SJCRH30 (cell line): ENCODE data around the gene MCM3AP. TPM values are rescaled to one million over a fixed set of nuclear protein-coding genes. Genes with fewer than 3 reads are reported as not detected.
"Not testable (repeated sequence)": the region's sequence is repeated elsewhere in the genome, so short reads cannot be mapped to it uniquely, and the experiment has no call there.

Experiments
- DNase-seq, 2 experiments: peaks; one replicate each; pipeline ENCODE4 v3.0.0-alpha.2; 2015 to 2020
- H3K27ac ChIP-seq: fragments of 250-450 bp; sonication (Bioruptor Pico); 2 replicates; pipeline ENCODE4 v1.5.1; 2020; ENCODE audit warnings: mild to moderate bottlenecking, moderate library complexity
- H3K27me3 ChIP-seq: fragments of 250-450 bp; sonication (Bioruptor Pico); 2 replicates; pipeline ENCODE4 v1.5.1; 2020; ENCODE audit warnings: mild to moderate bottlenecking, moderate library complexity
- H3K36me3 ChIP-seq: fragments of 250-450 bp; sonication (Bioruptor Pico); 2 replicates; pipeline ENCODE4 v1.5.1; 2020; ENCODE audit warnings: mild to moderate bottlenecking, moderate library complexity
- H3K4me1 ChIP-seq: fragments of 250-450 bp; sonication (Bioruptor Pico); 2 replicates; pipeline ENCODE4 v1.5.1; 2020; ENCODE audit warnings: mild to moderate bottlenecking, moderate library complexity
- H3K4me3 ChIP-seq: fragments of 250-450 bp; sonication (Bioruptor Pico); 2 replicates; pipeline ENCODE4 v1.5.1; 2020; ENCODE audit warnings: mild to moderate bottlenecking, moderate library complexity
- H3K9me3 ChIP-seq: fragments of 250-450 bp; sonication (Bioruptor Pico); replicated peaks from 2 replicates; pipeline ENCODE4 v1.5.1; 2020; ENCODE audit warnings: mild to moderate bottlenecking, moderate library complexity
- total RNA-seq: library from RNA; depleted of rRNA; stranded (reverse); fragments of >200 nt; shearing (Covaris generic); gene quantifications from 2 replicates; pipeline ENCODE4 v1.2.3, GENCODE V29; 2014

Gene MCM3AP
- total RNA-seq, 1 experiment from 2014 or later, result 49.2 TPM

- Histone ChIP-seq H3K9me3 (no peaks in the 10 kb centered on the region), H3K4me3 (peak overlapping the region; percentile 97)
Measured at GRCh38 chr21:46226920-46227599, 58.4 kb downstream of the MCM3AP start.

GRCh38 chr21:46226146-46226545, 59.3 kb downstream of the MCM3AP start:
- H3K27me3 ChIP-seq, result no peaks in the 10 kb centered on the region
- H3K27ac ChIP-seq, result no peak overlapping the region
- peaks cover 8% of the 10 kb centered on the region; the same call in 1 of the 2 replicates for H3K36me3 ChIP-seq
- no peaks in the 10 kb centered on the region for H3K9me3 ChIP-seq
- no peak for DNase-seq
- peaks cover 8% of the 10 kb centered on the region for H3K4me1 ChIP-seq
- no peak overlapping the region for H3K4me3 ChIP-seq

More at GRCh38 chr21:46226920-46227599, 58.4 kb downstream of the MCM3AP start:
- DNase-seq, result peak in 1 of 2 experiments; percentile 35
- Histone ChIP-seq H3K27ac (no peak overlapping the region), H3K27me3 (no peaks in the 10 kb centered on the region), H3K36me3 (peaks cover 16% of the 10 kb centered on the region), H3K4me1 (peaks cover 8% of the 10 kb centered on the region)

GRCh38 chr21:46223661-46224060, 61.8 kb downstream of the MCM3AP start:
- not testable (repeated sequence) for DNase-seq, H3K9me3 ChIP-seq, H3K4me1 ChIP-seq, H3K4me3 ChIP-seq, H3K36me3 ChIP-seq, H3K27me3 ChIP-seq, H3K27ac ChIP-seq

GRCh38 chr21:46223217-46223616, 62.2 kb downstream of the MCM3AP start:
- H3K9me3 ChIP-seq, result no peaks in the 10 kb centered on the region
- no peak overlapping the region for H3K27ac ChIP-seq
- no peaks in the 10 kb centered on the region for H3K27me3 ChIP-seq
- H3K36me3 ChIP-seq, result 0 out of 2 replicates have a peak, but pooled peaks cover 5% of the 10 kb centered on the region
- H3K4me1 ChIP-seq, result peaks cover 8% of the 10 kb centered on the region; the same call in 1 of the 2 replicates
- DNase-seq, result no peak
- no peak overlapping the region for H3K4me3 ChIP-seq

GRCh38 chr21:46222436-46223116, 62.8 kb downstream of the MCM3AP start:
- Histone ChIP-seq H3K27ac (no peak overlapping the region), H3K4me3 (no peak overlapping the region), H3K27me3 (no peaks in the 10 kb centered on the region), H3K9me3 (no peaks in the 10 kb centered on the region), H3K4me1 (peaks cover 8% of the 10 kb centered on the region; the same call in 1 of the 2 replicates), H3K36me3 (0 out of 2 replicates have a peak, but pooled peaks cover 5% of the 10 kb centered on the region)
- DNase-seq, result no peak

- 0 out of 2 replicates have a peak, but pooled peaks cover 5% of the 10 kb centered on the region for H3K36me3 ChIP-seq
- 0 out of 2 replicates have a peak, but pooled peaks cover 2% of the 10 kb centered on the region for H3K4me1 ChIP-seq
- no peak overlapping the region for H3K4me3 ChIP-seq
- DNase-seq, result no peak
- no peaks in the 10 kb centered on the region for H3K9me3 ChIP-seq
- H3K27ac ChIP-seq, result no peak overlapping the region
- H3K27me3 ChIP-seq, result no peaks in the 10 kb centered on the region
Measured at GRCh38 chr21:46221664-46222435, 63.6 kb downstream of the MCM3AP start.

- Histone ChIP-seq H3K27me3 (no peaks in the 10 kb centered on the region), H3K4me3 (no peak overlapping the region), H3K36me3 (0 out of 2 replicates have a peak, but pooled peaks cover 5% of the 10 kb centered on the region), H3K27ac (no peak overlapping the region), H3K9me3 (no peaks in the 10 kb centered on the region), H3K4me1 (no peaks in the 10 kb centered on the region)
- DNase-seq, result no peak
Measured at GRCh38 chr21:46220847-46221246, 64.6 kb downstream of the MCM3AP start.

- Histone ChIP-seq H3K27me3 (no peaks in the 10 kb centered on the region), H3K27ac (no peak overlapping the region), H3K9me3 (no peaks in the 10 kb centered on the region), H3K4me1 (no peaks in the 10 kb centered on the region), H3K36me3 (0 out of 2 replicates have a peak, but pooled peaks cover 5% of the 10 kb centered on the region), H3K4me3 (no peak overlapping the region)
- DNase-seq, result no peak
Measured at GRCh38 chr21:46220275-46220810, 65.1 kb downstream of the MCM3AP start.

- no peak overlapping the region for H3K4me3 ChIP-seq
- no peaks in the 10 kb centered on the region for H3K4me1 ChIP-seq
- no peak for DNase-seq
- H3K9me3 ChIP-seq, result no peaks in the 10 kb centered on the region
- H3K27ac ChIP-seq, result no peak overlapping the region
- no peaks in the 10 kb centered on the region for H3K27me3 ChIP-seq
- 0 out of 2 replicates have a peak, but pooled peaks cover 5% of the 10 kb centered on the region for H3K36me3 ChIP-seq
Measured at GRCh38 chr21:46219591-46220239, 65.7 kb downstream of the MCM3AP start.

GRCh38 chr21:46218906-46219590, 66.4 kb downstream of the MCM3AP start:
- Histone ChIP-seq H3K9me3 (no peaks in the 10 kb centered on the region), H3K27ac (no peak overlapping the region), H3K4me1 (no peaks in the 10 kb centered on the region), H3K36me3 (0 out of 2 replicates have a peak, but pooled peaks cover 5% of the 10 kb centered on the region), H3K27me3 (no peaks in the 10 kb centered on the region), H3K4me3 (no peak overlapping the region)
- no peak for DNase-seq

GRCh38 chr21:46217511-46218196, 67.8 kb downstream of the MCM3AP start:
- DNase-seq, result no peak
- Histone ChIP-seq H3K36me3 (0 out of 2 replicates have a peak, but pooled peaks cover 5% of the 10 kb centered on the region), H3K27me3 (no peaks in the 10 kb centered on the region), H3K9me3 (no peaks in the 10 kb centered on the region), H3K27ac (no peak overlapping the region), H3K4me1 (no peaks in the 10 kb centered on the region), H3K4me3 (no peak overlapping the region)

- no peaks in the 10 kb centered on the region for H3K27me3 ChIP-seq
- H3K4me3 ChIP-seq, result no peak overlapping the region
- H3K9me3 ChIP-seq, result no peaks in the 10 kb centered on the region
- H3K4me1 ChIP-seq, result no peaks in the 10 kb centered on the region
- no peak overlapping the region for H3K27ac ChIP-seq
- DNase-seq, result no peak
- H3K36me3 ChIP-seq, result 0 out of 2 replicates have a peak, but pooled peaks cover 5% of the 10 kb centered on the region
Measured at GRCh38 chr21:46216132-46216747, 69.2 kb downstream of the MCM3AP start.
